ENCODE results near the gene MON2. TPM values are rescaled to one million over a fixed set of nuclear protein-coding genes. Genes with fewer than 3 reads are reported as not detected.

MON2 gene
- total and polyA plus RNA-seq, 2 of the 8 experiments (the other 6 are each of a cell fraction or from before 2014, with no cell fraction given), result 3.8 to 21.8 TPM

GRCh38 chr12:62530596-62530995, 64.0 kb downstream of the MON2 start (continued):
- TF ChIP-seq CHD7 (IDR thresholded peaks at IDR 0.05; ENCODE audit: insufficient replicate concordance, low read length) (no peak), USF2 (IDR thresholded peaks at IDR 0.05; ENCODE audit: low read length) (no peak), SUZ12 (IDR thresholded peaks at IDR 0.05; ENCODE audit: low read length) (no peak), RBBP5 (IDR thresholded peaks at IDR 0.05; ENCODE audit: borderline replicate concordance, low read depth, low read length) (no peak), SIN3A (conservative IDR thresholded peaks at IDR 0.05 in 1 of 2, IDR thresholded peaks at IDR 0.05 in 1 of 2; ENCODE audit: low read depth in 1 of 2, low read length in 2 of 2) (no peak), HDAC6 (IDR thresholded peaks at IDR 0.05; ENCODE audit: low read depth, low read length) (no peak), SP2 (IDR thresholded peaks at IDR 0.05; ENCODE audit: low read length) (no peak), BACH1 (IDR thresholded peaks at IDR 0.05; ENCODE audit: low read length) (no peak), TCF12 (IDR thresholded peaks at IDR 0.05; ENCODE audit: low read depth, low read length) (no peak), POLR2AphosphoS5 (IDR thresholded peaks at IDR 0.05; ENCODE audit: low read depth, low read length) (no peak), YY1 (IDR thresholded peaks at IDR 0.05; ENCODE audit: low read depth, low read length) (no peak)
